Cardiac muscle cell (in vitro differentiated cells and primary cell): Measurements from ENCODE around the gene TTLL5. TPM values are rescaled to one million over a fixed set of nuclear protein-coding genes. Genes with fewer than 3 reads are reported as not detected.
"Not testable (repeated sequence)": the region's sequence is repeated elsewhere in the genome, so short reads cannot be mapped to it uniquely, and the experiment has no call there.

Experiments
- DNase-seq, 2 donors: peaks; one replicate each; pipeline versions ENCODE4 v3.0.0 to v3.0.0-alpha.2; 2010 to 2017; ENCODE audit warnings: low read depth in 1 of 2, low spot score in 1 of 2
- H3K27ac ChIP-seq: fragments of 200-600 bp; sonication (generic); 2 replicates; pipeline ENCODE4 v1.5.1; 2016
- H3K27me3 ChIP-seq: fragments of 200-600 bp; sonication (generic); 2 replicates; pipeline ENCODE4 v1.6.0; 2016; ENCODE audit warnings: control low read depth
- H3K36me3 ChIP-seq: fragments of 200-600 bp; sonication (generic); 2 replicates; pipeline ENCODE4 v1.5.1; 2016; ENCODE audit warnings: control low read depth
- H3K4me1 ChIP-seq: fragments of 200-600 bp; sonication (generic); 2 replicates; pipeline ENCODE4 v1.8.1; 2017; ENCODE audit warnings: low read depth, mild to moderate bottlenecking, mixed run types
- H3K4me3 ChIP-seq: fragments of 200-600 bp; sonication (generic); 2 replicates; pipeline ENCODE4 v1.5.1; 2016; ENCODE audit warnings: mild to moderate bottlenecking
- H3K9me3 ChIP-seq: fragments of 200-600 bp; sonication (generic); 2 replicates; pipeline ENCODE4 v1.5.1; 2017; ENCODE audit warnings: low read depth, mild to moderate bottlenecking, control low read depth
- CTCF ChIP-seq: IDR thresholded peaks from 2 replicates; pipeline ENCODE4 v1.5.1; 2012; ENCODE audit warnings: low read depth, mild to moderate bottlenecking, low read length
- polyA plus RNA-seq: library from polyadenylated mRNA; unstranded; fragments of >200 nt; fragmentation: Nextera tagmentation; extraction: Ambion mirVana; gene quantifications from 2 replicates; pipeline ENCODE4 v1.2.1, GENCODE V29; 2016
- total RNA-seq: library from RNA; depleted of rRNA; stranded (reverse); fragments of >200 nt; gene quantifications from 2 replicates; pipeline ENCODE4 v1.2.3, GENCODE V29; 2016

The TTLL5 gene
- total and polyA plus RNA-seq, 2 experiments from 2014 or later: 24.1 to 28.4 TPM

DNA sequence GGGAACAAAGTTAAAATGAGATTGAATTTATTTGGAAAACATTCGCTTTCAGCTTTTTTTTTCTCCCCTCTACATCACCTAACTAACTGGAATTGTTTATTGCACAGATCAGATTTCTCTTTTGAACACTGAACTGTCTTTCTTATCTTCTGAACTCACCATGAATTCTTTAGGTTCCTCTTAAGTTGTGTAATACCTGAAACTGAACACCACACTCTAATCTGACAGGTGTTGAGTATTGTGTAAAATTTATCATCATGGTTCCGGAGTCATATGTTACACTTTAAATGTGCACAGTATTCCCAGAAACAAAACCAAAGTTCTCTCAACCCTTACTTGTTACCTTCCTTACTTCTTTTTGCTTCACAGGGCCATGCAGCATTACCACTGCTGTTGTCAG is 254.0 kb downstream of the TTLL5 start:
- Histone ChIP-seq H3K9me3 (no peaks in the 10 kb centered on the region), H3K27ac (peak overlapping the region; percentile 47), H3K4me1 (peaks cover 46% of the 10 kb centered on the region), H3K4me3 (no peak overlapping the region), H3K36me3 (no peaks in the 10 kb centered on the region), H3K27me3 (no peaks in the 10 kb centered on the region)
- no peak for TF ChIP-seq CTCF
- DNase-seq: no peak

GRCh38 chr14:75917322-75917945 is 256.4 kb downstream of the TTLL5 start:
- H3K27ac ChIP-seq: peak overlapping the region; percentile 61

GRCh38 chr14:75917946-75918335 is 256.9 kb downstream of the TTLL5 start:
- Histone ChIP-seq H3K36me3 (no peaks in the 10 kb centered on the region), H3K27me3 (no peaks in the 10 kb centered on the region), H3K27ac (peak overlapping the region; percentile 61), H3K4me1 (peaks cover 29% of the 10 kb centered on the region), H3K9me3 (no peaks in the 10 kb centered on the region), H3K4me3 (no peak overlapping the region)
- DNase-seq: no peak
- no peak for TF ChIP-seq CTCF

More at GRCh38 chr14:75917322-75917945, 256.4 kb downstream of the TTLL5 start:
- Histone ChIP-seq H3K36me3 (no peaks in the 10 kb centered on the region), H3K4me3 (no peak overlapping the region), H3K9me3 (no peaks in the 10 kb centered on the region), H3K4me1 (peaks cover 35% of the 10 kb centered on the region), H3K27me3 (no peaks in the 10 kb centered on the region)
- peak in 1 of 2 donors; percentile 32 for DNase-seq
- TF ChIP-seq CTCF: no peak

- H3K4me3 ChIP-seq, H3K9me3 ChIP-seq, H3K27me3 ChIP-seq, H3K36me3 ChIP-seq, H3K27ac ChIP-seq, DNase-seq: not testable (repeated sequence)
- peaks cover 17% of the 10 kb centered on the region for H3K4me1 ChIP-seq
Observed at GRCh38 chr14:75920421-75920820, 259.4 kb downstream of the TTLL5 start.

GRCh38 chr14:75925141-75925840 is 264.2 kb downstream of the TTLL5 start:
- peaks cover 19% of the 10 kb centered on the region for H3K4me1 ChIP-seq
- not testable (repeated sequence) for H3K27me3 ChIP-seq, H3K36me3 ChIP-seq, H3K9me3 ChIP-seq, H3K4me3 ChIP-seq, DNase-seq, H3K27ac ChIP-seq

DNA sequence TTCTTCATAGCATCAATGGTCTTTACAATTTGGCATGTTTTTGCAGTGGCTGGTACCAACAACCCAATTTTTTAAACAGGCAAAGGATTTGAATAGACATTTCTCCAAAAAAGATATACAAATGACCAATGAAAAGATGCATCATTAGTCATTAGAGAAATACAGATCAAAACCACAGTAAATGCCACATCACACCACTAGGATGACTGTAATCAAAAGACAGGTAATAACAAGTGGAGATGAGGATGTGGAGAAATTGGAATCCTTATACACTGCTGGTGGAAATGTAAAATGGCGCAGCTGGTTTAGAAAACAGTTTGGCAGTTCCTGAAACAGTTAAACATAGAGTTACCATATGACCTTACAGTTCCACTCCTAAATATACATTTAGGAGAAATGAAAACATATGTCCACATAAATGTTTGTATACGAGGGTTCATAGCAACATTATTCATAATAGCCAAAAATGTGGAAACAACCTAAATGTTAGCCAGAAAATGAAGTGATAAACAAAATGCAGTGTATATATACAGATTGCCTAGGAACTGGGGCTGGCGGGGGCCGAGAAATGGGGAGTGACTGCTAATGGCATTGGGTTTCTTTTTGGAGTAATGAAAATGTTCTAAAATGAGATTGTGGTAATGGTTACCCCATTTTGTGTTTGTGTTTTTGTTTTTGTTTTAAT is 265.5 kb downstream of the TTLL5 start:
- no peaks in the 10 kb centered on the region for H3K9me3 ChIP-seq
- H3K4me1 ChIP-seq: peaks cover 27% of the 10 kb centered on the region
- no peak overlapping the region for H3K4me3 ChIP-seq
- no peak for TF ChIP-seq CTCF
- H3K27me3 ChIP-seq: no peaks in the 10 kb centered on the region
- DNase-seq: no peak
- H3K36me3 ChIP-seq: no peaks in the 10 kb centered on the region
- no peak overlapping the region for H3K27ac ChIP-seq
